ENCODE measurements around the gene IL1RAPL1. TPM values are rescaled to one million over a fixed set of nuclear protein-coding genes. Genes with fewer than 3 reads are reported as not detected.

The IL1RAPL1 gene
- total RNA-seq, 4 donors from 2014 or later, result 0.42 to 0.99 (median 0.46) TPM

GRCh38 chrX:29237972-29238371 lies 650.7 kb downstream of the IL1RAPL1 start:
- Histone ChIP-seq H3K27ac (replicated peaks in 1 of 4) (no peak overlapping the region), H3K4me1 (no peaks in the 10 kb centered on the region), H3K36me3 (no peaks in the 10 kb centered on the region), H3K9me3 (no peaks in the 10 kb centered on the region), H3K4me3 (no peak overlapping the region), H3K27me3 (no peaks in the 10 kb centered on the region)
- intact Hi-C loops (cut with DNase I), result no loop called here
- 63% methylated on average over 6 of the region's 6 CpGs for WGBS
- no peak for TF ChIP-seq POLR2AphosphoS5 (IDR thresholded peaks at IDR 0.05)
- no peak for TF ChIP-seq POLR2A (IDR thresholded peaks at IDR 0.05; ENCODE audit: low read depth)
- TF ChIP-seq, protein P1, sequence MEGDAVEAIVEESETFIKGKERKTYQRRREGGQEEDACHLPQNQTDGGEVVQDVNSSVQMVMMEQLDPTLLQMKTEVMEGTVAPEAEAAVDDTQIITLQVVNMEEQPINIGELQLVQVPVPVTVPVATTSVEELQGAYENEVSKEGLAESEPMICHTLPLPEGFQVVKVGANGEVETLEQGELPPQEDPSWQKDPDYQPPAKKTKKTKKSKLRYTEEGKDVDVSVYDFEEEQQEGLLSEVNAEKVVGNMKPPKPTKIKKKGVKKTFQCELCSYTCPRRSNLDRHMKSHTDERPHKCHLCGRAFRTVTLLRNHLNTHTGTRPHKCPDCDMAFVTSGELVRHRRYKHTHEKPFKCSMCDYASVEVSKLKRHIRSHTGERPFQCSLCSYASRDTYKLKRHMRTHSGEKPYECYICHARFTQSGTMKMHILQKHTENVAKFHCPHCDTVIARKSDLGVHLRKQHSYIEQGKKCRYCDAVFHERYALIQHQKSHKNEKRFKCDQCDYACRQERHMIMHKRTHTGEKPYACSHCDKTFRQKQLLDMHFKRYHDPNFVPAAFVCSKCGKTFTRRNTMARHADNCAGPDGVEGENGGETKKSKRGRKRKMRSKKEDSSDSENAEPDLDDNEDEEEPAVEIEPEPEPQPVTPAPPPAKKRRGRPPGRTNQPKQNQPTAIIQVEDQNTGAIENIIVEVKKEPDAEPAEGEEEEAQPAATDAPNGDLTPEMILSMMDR (IDR thresholded peaks at IDR 0.05), result no peak
- no peak for TF ChIP-seq EP300 (IDR thresholded peaks at IDR 0.05)
- no peak for DNase-seq (ENCODE audit: extremely low spot score)

DNA sequence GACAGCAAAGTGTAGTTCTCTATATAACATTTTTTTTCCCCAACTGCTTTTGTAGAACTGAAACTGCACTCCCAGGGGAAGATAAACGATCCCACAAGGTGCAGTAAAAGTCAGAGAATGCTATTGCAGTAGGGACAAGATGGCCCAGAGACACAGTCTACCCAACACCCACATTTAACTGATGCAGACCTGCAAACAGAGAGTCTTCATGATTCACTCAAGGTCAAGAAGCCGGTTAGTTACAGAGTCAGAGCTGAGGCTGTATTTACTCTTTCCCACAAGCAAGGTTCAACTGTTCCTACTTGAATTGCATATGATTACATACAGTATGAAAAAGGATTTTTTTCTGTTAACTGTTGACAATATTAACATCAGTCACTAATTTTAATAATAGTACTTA lies 654.6 kb downstream of the IL1RAPL1 start:
- no peak overlapping the region for H3K27ac ChIP-seq (replicated peaks in 1 of 4)
- 66% methylated on average over 2 of the region's 2 CpGs for WGBS
- TF ChIP-seq, protein P1 (IDR thresholded peaks at IDR 0.05), result no peak
- TF ChIP-seq POLR2AphosphoS5 (IDR thresholded peaks at IDR 0.05) (no peak), EP300 (IDR thresholded peaks at IDR 0.05) (no peak), POLR2A (IDR thresholded peaks at IDR 0.05; ENCODE audit: low read depth) (no peak)

GRCh38 chrX:29242856-29243255 lies 655.6 kb downstream of the IL1RAPL1 start:
- intact Hi-C loops (cut with DNase I), result no loop called here
- no peaks in the 10 kb centered on the region for H3K27me3 ChIP-seq
- no peak overlapping the region for H3K4me3 ChIP-seq
- H3K27ac ChIP-seq (replicated peaks in 1 of 4), result no peak overlapping the region
- no peaks in the 10 kb centered on the region for H3K36me3 ChIP-seq
- no peak for DNase-seq (ENCODE audit: extremely low spot score)
- no peaks in the 10 kb centered on the region for H3K4me1 ChIP-seq
- WGBS, result 77% methylated on average over 4 of the region's 4 CpGs
- TF ChIP-seq POLR2AphosphoS5 (IDR thresholded peaks at IDR 0.05) (no peak), POLR2A (IDR thresholded peaks at IDR 0.05; ENCODE audit: low read depth) (no peak), EP300 (IDR thresholded peaks at IDR 0.05) (no peak)
- TF ChIP-seq, protein P1 (IDR thresholded peaks at IDR 0.05), result no peak
- H3K9me3 ChIP-seq, result no peaks in the 10 kb centered on the region

More for the DNA sequence above, 654.6 kb downstream of the IL1RAPL1 start:
- Histone ChIP-seq H3K27me3 (no peaks in the 10 kb centered on the region), H3K4me3 (no peak overlapping the region), H3K9me3 (no peaks in the 10 kb centered on the region), H3K36me3 (no peaks in the 10 kb centered on the region), H3K4me1 (no peaks in the 10 kb centered on the region)
- intact Hi-C loops (cut with DNase I), result no loop called here
- no peak for DNase-seq (ENCODE audit: extremely low spot score)

DNA sequence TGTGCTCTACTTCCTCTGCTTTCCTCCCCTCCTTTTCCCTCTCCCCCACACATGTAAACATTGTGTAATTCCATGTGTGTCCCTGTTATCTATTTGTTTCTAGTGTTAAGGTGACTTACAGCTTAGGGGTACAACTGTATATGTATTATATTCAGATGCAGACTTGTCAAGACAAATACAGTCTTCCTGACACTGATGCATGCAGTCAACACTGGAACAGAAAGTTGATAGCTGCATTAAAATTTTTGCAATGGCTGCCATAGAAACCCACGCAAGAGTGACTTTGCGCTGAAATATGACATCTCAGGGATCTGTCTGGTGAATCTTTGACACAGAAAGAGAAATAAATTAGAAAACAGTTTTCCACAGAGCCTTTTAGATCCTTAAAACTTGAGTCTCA lies 656.7 kb downstream of the IL1RAPL1 start:
- TF ChIP-seq EP300 (IDR thresholded peaks at IDR 0.05) (no peak), POLR2A (IDR thresholded peaks at IDR 0.05; ENCODE audit: low read depth) (no peak), POLR2AphosphoS5 (IDR thresholded peaks at IDR 0.05) (no peak)
- TF ChIP-seq, protein P1 (IDR thresholded peaks at IDR 0.05), result no peak
- Histone ChIP-seq H3K27ac (replicated peaks in 1 of 4) (no peak overlapping the region), H3K9me3 (no peaks in the 10 kb centered on the region), H3K27me3 (no peaks in the 10 kb centered on the region), H3K36me3 (no peaks in the 10 kb centered on the region), H3K4me1 (no peaks in the 10 kb centered on the region), H3K4me3 (no peak overlapping the region)
- no peak for DNase-seq (ENCODE audit: extremely low spot score)
- intact Hi-C loops (cut with DNase I), result no loop called here
- 88% methylated on average over 2 of the region's 2 CpGs for WGBS

GRCh38 chrX:29254515-29254914 lies 667.3 kb downstream of the IL1RAPL1 start:
- Histone ChIP-seq H3K27me3 (no peaks in the 10 kb centered on the region), H3K4me1 (peaks cover 0 to 13% (median 6%) of the 10 kb centered on the region in 4 donors), H3K36me3 (no peaks in the 10 kb centered on the region), H3K4me3 (no peak overlapping the region), H3K27ac (replicated peaks in 1 of 4) (no peak overlapping the region), H3K9me3 (no peaks in the 10 kb centered on the region)
- intact Hi-C loops (cut with DNase I), result no loop called here
- DNase-seq (ENCODE audit: extremely low spot score), result no peak
- WGBS, result 32% methylated on average over 1 of the region's 1 CpG
- TF ChIP-seq EP300 (IDR thresholded peaks at IDR 0.05), result no peak
- no peak for TF ChIP-seq POLR2AphosphoS5 (IDR thresholded peaks at IDR 0.05)
- TF ChIP-seq POLR2A (IDR thresholded peaks at IDR 0.05; ENCODE audit: low read depth), result no peak
- TF ChIP-seq, protein P1 (IDR thresholded peaks at IDR 0.05), result no peak

Data from esophagus muscularis mucosa (tissue), 4 donors.